ENCODE measurements around the gene USP44. TPM values are rescaled to one million over a fixed set of nuclear protein-coding genes. Genes with fewer than 3 reads are reported as not detected.

USP44 gene
- total and polyA plus RNA-seq, 2 experiments from 2014 or later = 235 to 248 TPM

GRCh38 chr12:95520816-95521215 lies 30.5 kb downstream of the USP44 start:
- Mint-ChIP-seq H3K4me1 (peaks cover 8% of the 10 kb centered on the region), H3K4me3 (no peak overlapping the region), H3K27ac (no peak overlapping the region), H3K36me3 (ENCODE audit: low read depth) (peaks cover 88% of the 10 kb centered on the region), H3K27me3 (ENCODE audit: insufficient read depth, low read depth, poor library complexity) (peaks cover 18% of the 10 kb centered on the region), H3K9me3 (no peaks in the 10 kb centered on the region; the same call in 2 of the 3 replicates)
- Histone ChIP-seq H4K20me1 (replicated peaks; ENCODE audit: insufficient read depth) (peaks cover 44% of the 10 kb centered on the region), H3K79me2 (replicated peaks; ENCODE audit: insufficient read depth) (peaks cover 41% of the 10 kb centered on the region), H3K9me2 (ENCODE audit: insufficient read depth) (no peaks in the 10 kb centered on the region), H3K4me3 (no peak overlapping the region), H3K4me1 (ENCODE audit: insufficient read depth) (peaks cover 4% of the 10 kb centered on the region; the same call in 1 of the 2 replicates), H3K36me3 (ENCODE audit: insufficient read depth) (peaks cover 77% of the 10 kb centered on the region), H3K27ac (ENCODE audit: low read depth) (peak overlapping the region; percentile 86; the same call in 1 of the 2 replicates), H3F3A (replicated peaks; ENCODE audit: low read depth) (peaks cover 58% of the 10 kb centered on the region), H3K27me3 (ENCODE audit: insufficient read depth) (no peaks in the 10 kb centered on the region), H3K4me2 (no peak overlapping the region), H2AFZ (no peak overlapping the region)
- ATAC-seq (no peak), DNase-seq (ENCODE audit: low spot score) (no peak)
- TF ChIP-seq STAT1 (IDR thresholded peaks at IDR 0.05; ENCODE audit: unreplicated experiment) (no peak), EZH2phosphoT487 (IDR thresholded peaks at IDR 0.05; ENCODE audit: unreplicated experiment) (no peak), CTCF (conservative IDR thresholded peaks at IDR 0.05; ENCODE audit: low read depth in 2 of 2) (no peak), ZNF331 (CRISPR knock-in tag; IDR thresholded peaks at IDR 0.05; ENCODE audit: low read depth) (no peak), POLR2AphosphoS5 (IDR thresholded peaks at IDR 0.05; ENCODE audit: low read depth) (no peak), ZNF114 (CRISPR knock-in tag; IDR thresholded peaks at IDR 0.05) (no peak), NANOG (IDR thresholded peaks at IDR 0.05; ENCODE audit: borderline replicate concordance) (no peak), ZNF462 (CRISPR knock-in tag; IDR thresholded peaks at IDR 0.05) (no peak), REST (IDR thresholded peaks at IDR 0.05; ENCODE audit: unreplicated experiment) (no peak), JUNB (IDR thresholded peaks at IDR 0.05; ENCODE audit: unreplicated experiment) (no peak), CREB1 (CRISPR knock-in tag; IDR thresholded peaks at IDR 0.05; ENCODE audit: low read depth) (no peak), ETS1 (IDR thresholded peaks at IDR 0.05) (no peak), EZH2 (IDR thresholded peaks at IDR 0.05; ENCODE audit: low read depth, unreplicated experiment) (no peak)

Data from GM23338 (cell line).